HG03432 (cell line): ENCODE results near the gene PIK3CB.
"Not testable (repeated sequence)": the region's sequence is repeated elsewhere in the genome, so short reads cannot be mapped to it uniquely, and the experiment has no call there.

ENCODE experiments used
- ATAC-seq: cut with Tn5 transposase; IDR thresholded peaks from one replicate; pipeline ENCODE4 v1.9.1; 2021; ENCODE audit warnings: mild to moderate bottlenecking, moderate library complexity; ENCODE audit not compliant: unreplicated experiment

The PIK3CB gene

GRCh38 chr3:138848696-138849095 lies 14.0 kb upstream of the PIK3CB start:
- no peak for ATAC-seq

GRCh38 chr3:138846824-138847223 lies 12.1 kb upstream of the PIK3CB start:
- ATAC-seq: not testable (repeated sequence)

GRCh38 chr3:138846262-138846791 lies 11.6 kb upstream of the PIK3CB start:
- no peak for ATAC-seq

- no peak for ATAC-seq
Measured at GRCh38 chr3:138845771-138846173, 11.0 kb upstream of the PIK3CB start.

- no peak for ATAC-seq
Measured at GRCh38 chr3:138845181-138845601, 10.5 kb upstream of the PIK3CB start.

- peak; percentile 46 for ATAC-seq
Measured at GRCh38 chr3:138842483-138843188, 7.9 kb upstream of the PIK3CB start.

GRCh38 chr3:138838385-138838784 lies 3.7 kb upstream of the PIK3CB start:
- not testable (repeated sequence) for ATAC-seq

GRCh38 chr3:138835846-138836245 lies 1.1 kb upstream of the PIK3CB start:
- not testable (repeated sequence) for ATAC-seq

GRCh38 chr3:138835397-138835757 lies 649 bp upstream of the PIK3CB start:
- ATAC-seq: no peak

GRCh38 chr3:138833899-138834595 lies 681 bp downstream of the PIK3CB start:
- peak; percentile 61 for ATAC-seq

GRCh38 chr3:138832473-138833057 lies 2.2 kb downstream of the PIK3CB start:
- not testable (repeated sequence) for ATAC-seq

- ATAC-seq: no peak
Measured at GRCh38 chr3:138829886-138830510, 4.7 kb downstream of the PIK3CB start.

GRCh38 chr3:138829097-138829496 lies 5.6 kb downstream of the PIK3CB start:
- no peak for ATAC-seq

GRCh38 chr3:138827222-138827621 lies 7.5 kb downstream of the PIK3CB start:
- ATAC-seq: no peak

- no peak for ATAC-seq
Measured at GRCh38 chr3:138825336-138825735, 9.4 kb downstream of the PIK3CB start.

GRCh38 chr3:138824114-138824506 lies 10.6 kb downstream of the PIK3CB start:
- no peak for ATAC-seq

- ATAC-seq: not testable (repeated sequence)
Measured at GRCh38 chr3:138820379-138820778, 14.3 kb downstream of the PIK3CB start.

- no peak for ATAC-seq
Measured at GRCh38 chr3:138818185-138818860, 16.4 kb downstream of the PIK3CB start.

GRCh38 chr3:138817695-138818094 lies 17.0 kb downstream of the PIK3CB start:
- no peak for ATAC-seq

GRCh38 chr3:138812806-138813205 lies 21.9 kb downstream of the PIK3CB start:
- no peak for ATAC-seq
